LNCaP clone FGC (cell line): ENCODE data around the gene ZFP1.
A peak's percentile ranks its signal among the peaks of the same experiment; 100 is the strongest.

ENCODE experiments used
- DNase-seq: peaks from one replicate; pipeline ENCODE4 v3.0.0-alpha.2; 2011; ENCODE audit warnings: low read depth
- H3K4me3 ChIP-seq: 2 replicates; pipeline ENCODE4 v1.5.1; 2011; ENCODE audit warnings: mild to moderate bottlenecking, low read depth, low read length, control low read depth
- CTCF ChIP-seq: IDR thresholded peaks from 2 replicates; pipeline ENCODE4 v1.5.1; 2012; ENCODE audit warnings: mild to moderate bottlenecking; ENCODE audit not compliant: control insufficient read depth, insufficient read depth; ENCODE audit errors: extremely low read depth

ZFP1 gene

GRCh38 chr16:75103994-75104393 is 44.3 kb upstream of the ZFP1 start:
- no peak overlapping the region for H3K4me3 ChIP-seq

GRCh38 chr16:75104836-75105235 is 43.5 kb upstream of the ZFP1 start:
- TF ChIP-seq CTCF = no peak
- no peak for DNase-seq
- H3K4me3 ChIP-seq = no peak overlapping the region

More at GRCh38 chr16:75103994-75104393, 44.3 kb upstream of the ZFP1 start:
- DNase-seq = no peak
- TF ChIP-seq CTCF = no peak

GRCh38 chr16:75105306-75106061 is 42.8 kb upstream of the ZFP1 start:
- no peak overlapping the region for H3K4me3 ChIP-seq
- no peak for TF ChIP-seq CTCF
- DNase-seq = no peak

GRCh38 chr16:75106351-75107274 is 41.7 kb upstream of the ZFP1 start:
- DNase-seq = no peak
- TF ChIP-seq CTCF = no peak
- no peak overlapping the region for H3K4me3 ChIP-seq

- DNase-seq = no peak
- no peak for TF ChIP-seq CTCF
Measured at GRCh38 chr16:75107505-75107904, 40.8 kb upstream of the ZFP1 start.

GRCh38 chr16:75108792-75109731 is 39.3 kb upstream of the ZFP1 start:
- no peak for TF ChIP-seq CTCF
- peak; percentile 79 for DNase-seq
- H3K4me3 ChIP-seq = no peak overlapping the region

More at GRCh38 chr16:75107505-75107904, 40.8 kb upstream of the ZFP1 start:
- no peak overlapping the region for H3K4me3 ChIP-seq
